Calu3 (cell line): ENCODE measurements around the gene FAHD1. TPM values are rescaled to one million over a fixed set of nuclear protein-coding genes. Genes with fewer than 3 reads are reported as not detected.
"Not testable (repeated sequence)": the region's sequence is repeated elsewhere in the genome, so short reads cannot be mapped to it uniquely, and the experiment has no call there.

Source experiments
- BruUV-seq: library from RNA; stranded (reverse); fragments of 400-500 nt; replicated peaks from 2 replicates; lab custom pipeline; 2021; lab: Mats Ljungman, UMichigan
- CTCF ChIA-PET: fragments of 300-600 bp; sonication (Branson Sonifier 250); formaldehyde crosslinking; loops from one replicate; lab custom pipeline; 2022; ENCODE audit warnings: antibody characterized with exemption; lab: Charles Lee
- DNase-seq: peaks from one replicate; pipeline ENCODE4 v3.0.0; 2022
- H3K27ac Mint-ChIP-seq: one replicate; pipeline ENCODE4 v1.8.0; 2022; ENCODE audit warnings: mixed read lengths; ENCODE audit not compliant: unreplicated experiment
- H3K27me3 Mint-ChIP-seq: one replicate; pipeline ENCODE4 v1.8.0; 2022; ENCODE audit warnings: mixed read lengths; ENCODE audit not compliant: unreplicated experiment
- H3K36me3 Mint-ChIP-seq: one replicate; pipeline ENCODE4 v1.8.0; 2022; ENCODE audit warnings: mild to moderate bottlenecking, moderate library complexity, mixed read lengths; ENCODE audit not compliant: insufficient read depth, unreplicated experiment
- H3K4me1 Mint-ChIP-seq: one replicate; pipeline ENCODE4 v1.8.0; 2022; ENCODE audit warnings: mild to moderate bottlenecking, low read depth, mixed read lengths; ENCODE audit not compliant: unreplicated experiment
- H3K4me3 Mint-ChIP-seq: one replicate; pipeline ENCODE4 v1.8.0; 2022; ENCODE audit warnings: mild to moderate bottlenecking, low read depth, moderate library complexity, mixed read lengths; ENCODE audit not compliant: unreplicated experiment
- H3K9me3 Mint-ChIP-seq: one replicate; pipeline ENCODE4 v1.8.0; 2022; ENCODE audit warnings: low read depth, mixed read lengths; ENCODE audit not compliant: unreplicated experiment
- CTCF ChIP-seq: fragments of 200-600 bp; IDR thresholded peaks from one replicate; pipeline ENCODE4 v1.8.0; 2022; ENCODE audit warnings: antibody characterized with exemption; ENCODE audit not compliant: unreplicated experiment
- intact Hi-C: fragments of 100-400 bp; cut with micrococcal nuclease; formaldehyde crosslinking; loops from one replicate; pipeline ENCODE4 v1.10.0; 2022; ENCODE audit not compliant: unreplicated experiment
- total RNA-seq: library from RNA; stranded (reverse); gene quantifications from 2 replicates; pipeline ENCODE4 v1.2.3, GENCODE V29; 2022

FAHD1 gene
- total RNA-seq, 1 experiment from 2014 or later = 33.1 TPM

GRCh38 chr16:1874854-1875253 is 47.8 kb downstream of the FAHD1 start:
- Mint-ChIP-seq H3K4me1 (peaks cover 13% of the 10 kb centered on the region), H3K9me3 (peaks cover 2% of the 10 kb centered on the region), H3K36me3 (no peaks in the 10 kb centered on the region), H3K27ac (no peak overlapping the region), H3K27me3 (peaks cover 41% of the 10 kb centered on the region), H3K4me3 (no peak overlapping the region)
- intact Hi-C loops = no loop called here
- DNase-seq = no peak
- no TSS peak for BruUV-seq
- TF ChIP-seq CTCF = no peak
- CTCF ChIA-PET = interaction anchor here (1.1 to 1.5 kb wide), 2 partner anchors 10 to 49 kb away, joined by 4 to 5 read pairs; no protein-coding TSS in a partner anchor

- H3K36me3 Mint-ChIP-seq, intact Hi-C loops, DNase-seq, H3K4me3 Mint-ChIP-seq, H3K27ac Mint-ChIP-seq, H3K9me3 Mint-ChIP-seq, BruUV-seq, H3K4me1 Mint-ChIP-seq: not testable (repeated sequence)
- H3K27me3 Mint-ChIP-seq = peaks cover 41% of the 10 kb centered on the region
- CTCF ChIA-PET = interaction anchor here (0.6 kb wide), 1 partner anchor 270 kb away, joined by 3 read pairs; no protein-coding TSS in a partner anchor
These were observed 49.1 kb downstream of the FAHD1 start for GRCh38 chr16:1876066-1876465.

- H3K27me3 Mint-ChIP-seq = peaks cover 41% of the 10 kb centered on the region
- CTCF ChIA-PET = interaction anchor here (0.6 kb wide), 1 partner anchor 269 kb away, joined by 3 read pairs; no protein-coding TSS in a partner anchor
- H3K4me1 Mint-ChIP-seq = no peaks in the 10 kb centered on the region
- TF ChIP-seq CTCF = no peak
- no peak overlapping the region for H3K27ac Mint-ChIP-seq
- H3K4me3 Mint-ChIP-seq = no peak overlapping the region
- intact Hi-C loops = no loop called here
- no peaks in the 10 kb centered on the region for H3K36me3 Mint-ChIP-seq
- peaks cover 2% of the 10 kb centered on the region for H3K9me3 Mint-ChIP-seq
- no peak for DNase-seq
- no TSS peak for BruUV-seq
These were observed 49.5 kb downstream of the FAHD1 start for GRCh38 chr16:1876468-1876867.

- H3K36me3 Mint-ChIP-seq = no peaks in the 10 kb centered on the region
- DNase-seq = no peak
- H3K27ac Mint-ChIP-seq = no peak overlapping the region
- no TSS peak for BruUV-seq
- H3K4me3 Mint-ChIP-seq = no peak overlapping the region
- no peak for TF ChIP-seq CTCF
- CTCF ChIA-PET = no interaction called here
- H3K9me3 Mint-ChIP-seq = peaks cover 2% of the 10 kb centered on the region
- H3K27me3 Mint-ChIP-seq = peaks cover 41% of the 10 kb centered on the region
- H3K4me1 Mint-ChIP-seq = no peaks in the 10 kb centered on the region
- intact Hi-C loops = no loop called here
These were observed 50.1 kb downstream of the FAHD1 start for GRCh38 chr16:1877089-1877488.

GRCh38 chr16:1877804-1878203 is 50.8 kb downstream of the FAHD1 start:
- Mint-ChIP-seq H3K4me3 (no peak overlapping the region), H3K4me1 (no peaks in the 10 kb centered on the region), H3K36me3 (no peaks in the 10 kb centered on the region), H3K9me3 (no peaks in the 10 kb centered on the region), H3K27me3 (peaks cover 41% of the 10 kb centered on the region), H3K27ac (no peak overlapping the region)
- BruUV-seq = no TSS peak
- DNase-seq = no peak
- CTCF ChIA-PET = interaction anchor here (0.5 kb wide), 1 partner anchor 673 kb away, joined by 5 read pairs; no protein-coding TSS in a partner anchor
- no peak for TF ChIP-seq CTCF
- intact Hi-C loops = no loop called here
